HG02852 (cell line): ENCODE results near the gene BIRC3.
A peak's percentile ranks its signal among the peaks of the same experiment; 100 is the strongest.
"Not testable (repeated sequence)": the region's sequence is repeated elsewhere in the genome, so short reads cannot be mapped to it uniquely, and the experiment has no call there.

Experiments used
- ATAC-seq: cut with Tn5 transposase; IDR thresholded peaks from one replicate; pipeline ENCODE4 v1.9.1; 2021; ENCODE audit warnings: mild to moderate bottlenecking, moderate library complexity; ENCODE audit not compliant: unreplicated experiment

BIRC3 gene

GRCh38 chr11:102364991-102365390 is 47.7 kb downstream of the BIRC3 start:
- ATAC-seq: no peak

- ATAC-seq: no peak
Observed at GRCh38 chr11:102367364-102367763, 50.1 kb downstream of the BIRC3 start.

GRCh38 chr11:102368472-102368871 is 51.2 kb downstream of the BIRC3 start:
- ATAC-seq: peak; percentile 100

- ATAC-seq: not testable (repeated sequence)
Observed at GRCh38 chr11:102374633-102375424, 57.5 kb downstream of the BIRC3 start.

- ATAC-seq: no peak
Observed at GRCh38 chr11:102375720-102376399, 58.6 kb downstream of the BIRC3 start.

- no peak for ATAC-seq
Observed at GRCh38 chr11:102377891-102378290, 60.6 kb downstream of the BIRC3 start.

- no peak for ATAC-seq
Observed at GRCh38 chr11:102378818-102379217, 61.5 kb downstream of the BIRC3 start.

- no peak for ATAC-seq
Observed at GRCh38 chr11:102382384-102382783, 65.1 kb downstream of the BIRC3 start.

- ATAC-seq: no peak
Observed at GRCh38 chr11:102383839-102384238, 66.6 kb downstream of the BIRC3 start.

GRCh38 chr11:102384419-102385079 is 67.3 kb downstream of the BIRC3 start:
- no peak for ATAC-seq

- ATAC-seq: no peak
Observed at GRCh38 chr11:102385085-102386007, 68.1 kb downstream of the BIRC3 start.

- ATAC-seq: no peak
Observed at GRCh38 chr11:102386136-102386734, 69.0 kb downstream of the BIRC3 start.

GRCh38 chr11:102387043-102387781 is 69.9 kb downstream of the BIRC3 start:
- no peak for ATAC-seq
